Thoracic aorta (tissue), 2 donors: ENCODE measurements around the gene FRMD5. TPM values are rescaled to one million over a fixed set of nuclear protein-coding genes. Genes with fewer than 3 reads are reported as not detected.

Source experiments
- ATAC-seq: fragments of 150-250 bp; one replicate; pipeline ENCODE4 v1.8.0; 2017; ENCODE audit warnings: low read depth; ENCODE audit not compliant: insufficient number of reproducible peaks, low FRiP score
- DNase-seq: peaks from one replicate; pipeline ENCODE4 v3.0.0-alpha.2; 2020; ENCODE audit warnings: low spot score
- H3K27ac ChIP-seq, 2 donors: fragments of 200-600 bp; sonication (generic); 1 replicate in 1 of 2; 2 replicates in 1 of 2; pipeline ENCODE4 v1.5.1; 2016; ENCODE audit warnings: mild to moderate bottlenecking in 2 of 2, moderate library complexity in 2 of 2
- H3K27me3 ChIP-seq: fragments of 200-600 bp; sonication (generic); replicated peaks from 2 replicates; pipeline ENCODE4 v1.6.0; 2016; ENCODE audit warnings: mild to moderate bottlenecking; ENCODE audit not compliant: insufficient read depth
- H3K36me3 ChIP-seq: fragments of 200-600 bp; sonication (generic); one replicate; pipeline ENCODE4 v1.5.1; 2016
- H3K4me1 ChIP-seq, 2 donors: fragments of 200-600 bp; sonication (generic); 1 replicate in 1 of 2; 2 replicates in 1 of 2; pipeline versions ENCODE4 v1.5.1 to v1.6.0; 2016; ENCODE audit warnings: low read depth in 2 of 2, mild to moderate bottlenecking in 1 of 2; ENCODE audit not compliant: control insufficient read depth in 1 of 2
- H3K4me3 ChIP-seq: fragments of 200-600 bp; sonication (generic); 2 replicates; pipeline ENCODE4 v1.5.1; 2016; ENCODE audit warnings: mild to moderate bottlenecking
- H3K9me3 ChIP-seq: fragments of 200-600 bp; sonication (generic); 2 replicates; pipeline ENCODE4 v1.5.1; 2016
- CTCF ChIP-seq: fragments of 200-600 bp; sonication (generic); IDR thresholded peaks from one replicate; pipeline ENCODE4 v1.5.1; 2019; ENCODE audit warnings: antibody characterized with exemption
- total RNA-seq, 2 donors: library from RNA; depleted of rRNA; stranded (reverse); fragments of >200 nt; gene quantifications; one replicate each; pipeline versions ENCODE4 v1.1.0 to v1.2.3, GENCODE V29; 2016

FRMD5 gene
- total RNA-seq, 2 donors from 2014 or later, result 0.27 TPM; not detected in 1

GRCh38 chr15:43923553-43923952, 271.5 kb downstream of the FRMD5 start:
- TF ChIP-seq CTCF, result no peak
- Histone ChIP-seq H3K27me3 (no peaks in the 10 kb centered on the region), H3K9me3 (no peaks in the 10 kb centered on the region), H3K27ac (no peak overlapping the region), H3K4me3 (no peak overlapping the region), H3K36me3 (no peaks in the 10 kb centered on the region), H3K4me1 (peaks cover 10 to 15% of the 10 kb centered on the region in 2 donors)
- ATAC-seq (no peak), DNase-seq (no peak)

GRCh38 chr15:43922021-43922420, 273.1 kb downstream of the FRMD5 start:
- TF ChIP-seq CTCF, result no peak

GRCh38 chr15:43920815-43921214, 274.3 kb downstream of the FRMD5 start:
- no peak for TF ChIP-seq CTCF
- no peaks in the 10 kb centered on the region for H3K27me3 ChIP-seq
- no peak overlapping the region for H3K4me3 ChIP-seq
- H3K36me3 ChIP-seq, result no peaks in the 10 kb centered on the region
- no peaks in the 10 kb centered on the region for H3K9me3 ChIP-seq
- ATAC-seq, result no peak
- peaks cover 10 to 15% of the 10 kb centered on the region in 2 donors for H3K4me1 ChIP-seq
- H3K27ac ChIP-seq, result no peak overlapping the region
- DNase-seq, result no peak

More at GRCh38 chr15:43922021-43922420, 273.1 kb downstream of the FRMD5 start:
- DNase-seq (no peak), ATAC-seq (no peak)
- no peaks in the 10 kb centered on the region for H3K27me3 ChIP-seq
- no peak overlapping the region for H3K27ac ChIP-seq
- H3K36me3 ChIP-seq, result no peaks in the 10 kb centered on the region
- no peaks in the 10 kb centered on the region for H3K9me3 ChIP-seq
- peaks cover 10 to 15% of the 10 kb centered on the region in 2 donors for H3K4me1 ChIP-seq
- H3K4me3 ChIP-seq, result no peak overlapping the region

- TF ChIP-seq CTCF, result no peak
- peak overlapping the region in 1 of 2 donors; percentile 14 for H3K27ac ChIP-seq
- ATAC-seq, result no peak
Observed at GRCh38 chr15:43920254-43920600, 274.8 kb downstream of the FRMD5 start.

GRCh38 chr15:43919540-43920253, 275.4 kb downstream of the FRMD5 start:
- TF ChIP-seq CTCF, result no peak
- Histone ChIP-seq H3K9me3 (no peaks in the 10 kb centered on the region), H3K4me1 (peaks cover 10 to 15% of the 10 kb centered on the region in 2 donors), H3K36me3 (no peaks in the 10 kb centered on the region), H3K27me3 (no peaks in the 10 kb centered on the region), H3K4me3 (peak overlapping the region; percentile 23), H3K27ac (peak overlapping the region in 1 of 2 donors; percentile 14)
- no peak for DNase-seq
- no peak for ATAC-seq

More at GRCh38 chr15:43920254-43920600, 274.8 kb downstream of the FRMD5 start:
- Histone ChIP-seq H3K9me3 (no peaks in the 10 kb centered on the region), H3K4me1 (peaks cover 10 to 15% of the 10 kb centered on the region in 2 donors), H3K27me3 (no peaks in the 10 kb centered on the region), H3K4me3 (peak overlapping the region; percentile 23), H3K36me3 (no peaks in the 10 kb centered on the region)
- DNase-seq, result no peak
